K562 (cell line): ENCODE data around the gene ZNHIT1. TPM values are rescaled to one million over a fixed set of nuclear protein-coding genes. Genes with fewer than 3 reads are reported as not detected.

Experiments used
- ATAC-seq: fragments of 200-7000 bp; cut with Tn5 transposase; 3 replicates; pipeline ENCODE4 v1.9.1; 2020; ENCODE audit warnings: moderate library complexity
- BruUV-seq: library from RNA; stranded (reverse); fragments of 400-500 nt; replicated peaks from 2 replicates; lab custom pipeline; 2021; lab: Mats Ljungman, UMichigan
- CTCF ChIA-PET: fragments of 300-600 bp; formaldehyde crosslinking; extraction: SDS; loops from one replicate; lab custom pipeline; 2021; ENCODE audit warnings: low intra/inter-chr PET ratio; lab: Yijun Ruan, JAX
- POLR2A ChIA-PET: fragments of 300-600, 350-650 bp; sonication (Branson Sonifier 250); formaldehyde crosslinking; extraction: SDS; loops from one replicate; lab custom pipeline; 2021; ENCODE audit warnings: antibody characterized with exemption, inconsistent platforms; lab: Yijun Ruan, JAX
- DNase-seq, 4 experiments: peaks; one replicate each; pipeline versions ENCODE4 v3.0.0 to v3.0.0-alpha.2; 2011 to 2018; ENCODE audit warnings: low spot score in 3 of 4, mixed read lengths in 3 of 4; ENCODE audit errors: extremely low read depth in 1 of 4
- FAIRE-seq: peaks from 2 replicates; lab custom pipeline; 2011; peaks lifted over from hg19 to GRCh38; lab: Jason Lieb, UNC
- H2AFZ ChIP-seq: 2 replicates; pipeline ENCODE4 v1.6.0; 2011; ENCODE audit warnings: low read depth, low read length, control low read depth, inconsistent platforms
- H3K27ac ChIP-seq: fragments of 200-600 bp; 3 replicates; pipeline ENCODE4 v1.8.0; 2011; ENCODE audit warnings: low read depth, mild to moderate bottlenecking, control low read depth, inconsistent platforms, low read length, moderate library complexity, mixed read lengths; ENCODE audit errors: extremely low read depth
- H3K27me3 ChIP-seq, 2 experiments: fragments of 300-600 bp in 1 of 2; 2 replicates in 1 of 2; 3 replicates in 1 of 2; pipeline versions ENCODE4 v1.6.0 to v1.8.0; 2011; ENCODE audit warnings: inconsistent platforms in 2 of 2, low read length in 2 of 2, mild to moderate bottlenecking in 1 of 2, mixed read lengths in 1 of 2, moderate library complexity in 1 of 2; ENCODE audit not compliant: control insufficient read depth in 2 of 2, insufficient read depth in 2 of 2
- H3K36me3 ChIP-seq: fragments of 300-600 bp; 3 replicates; pipeline ENCODE4 v1.8.0; 2011; ENCODE audit warnings: mild to moderate bottlenecking, low read length, inconsistent platforms; ENCODE audit not compliant: control insufficient read depth, insufficient read depth
- H3K4me1 ChIP-seq, 2 experiments: fragments of 200-600 bp in 1 of 2; replicated peaks in 1 of 2; 2 replicates in 1 of 2; 3 replicates in 1 of 2; pipeline versions ENCODE4 v1.5.1 to v1.8.0; 2011; ENCODE audit warnings: inconsistent platforms in 2 of 2, low read length in 2 of 2, mild to moderate bottlenecking in 1 of 2, mixed read lengths in 1 of 2, moderate library complexity in 1 of 2; ENCODE audit not compliant: control insufficient read depth in 2 of 2, insufficient read depth in 2 of 2
- H3K4me2 ChIP-seq: 2 replicates; pipeline ENCODE4 v1.6.1; 2011; ENCODE audit warnings: low read length, control low read depth, inconsistent platforms, mixed read lengths; ENCODE audit not compliant: insufficient read depth
- H3K4me3 ChIP-seq: fragments of 200-600 bp; sonication (generic), shearing (Covaris generic); 2 replicates; pipeline ENCODE4 v1.5.1; 2016; ENCODE audit warnings: control low read depth, inconsistent platforms
- H3K79me2 ChIP-seq: fragments of 200-600 bp; 3 replicates; pipeline ENCODE4 v1.8.0; 2011; ENCODE audit warnings: low read length, inconsistent platforms; ENCODE audit not compliant: control insufficient read depth, insufficient read depth
- H3K9ac ChIP-seq, 2 experiments: 2 replicates each; pipeline versions ENCODE4 v1.6.0 to v1.6.1; 2011; ENCODE audit warnings: low read depth in 2 of 2, low read length in 2 of 2, control low read depth in 1 of 2, inconsistent platforms in 1 of 2, mild to moderate bottlenecking in 1 of 2, mixed read lengths in 1 of 2; ENCODE audit not compliant: insufficient read depth in 1 of 2
- H3K9me1 ChIP-seq: one replicate; pipeline ENCODE4 v1.6.0; 2011; ENCODE audit warnings: inconsistent platforms, mild to moderate bottlenecking, low read length, moderate library complexity; ENCODE audit not compliant: control insufficient read depth, insufficient read depth
- H3K9me3 ChIP-seq: replicated peaks from 2 replicates; pipeline ENCODE4 v1.5.1; 2011; ENCODE audit warnings: low read depth, low read length, inconsistent platforms; ENCODE audit not compliant: control insufficient read depth, insufficient read depth
- H4K20me1 ChIP-seq: replicated peaks from 2 replicates; pipeline ENCODE4 v1.6.1; 2011; ENCODE audit warnings: low read length, inconsistent platforms, mixed read lengths; ENCODE audit not compliant: control insufficient read depth, insufficient read depth
- ESRRA ChIP-seq: fragments of 450-650 bp; IDR thresholded peaks from 2 replicates; pipeline ENCODE4 v1.6.1; 2014; ENCODE audit warnings: low read depth, mild to moderate bottlenecking, moderate library complexity, borderline replicate concordance
- ETS1 ChIP-seq: conservative IDR thresholded peaks from 2 replicates; pipeline ENCODE4 v1.6.1; 2011; ENCODE audit warnings: low read depth, mild to moderate bottlenecking, low read length; ENCODE audit not compliant: control insufficient read depth
- GABPB1 ChIP-seq: sonication (generic); formaldehyde crosslinking; IDR thresholded peaks from 2 replicates; pipeline ENCODE4 v1.8.0; 2022; ENCODE audit warnings: mild to moderate bottlenecking, missing genetic modification reagents
- HMGXB4 ChIP-seq: sonication (generic); formaldehyde crosslinking; IDR thresholded peaks from 2 replicates; pipeline ENCODE4 v1.8.1; 2023; ENCODE audit warnings: mild to moderate bottlenecking, missing genetic modification reagents
- NFATC3 ChIP-seq: fragments of 450-650 bp; IDR thresholded peaks from 2 replicates; pipeline ENCODE4 v1.6.1; 2017; ENCODE audit warnings: mild to moderate bottlenecking
- POLR3G ChIP-seq: IDR thresholded peaks from 2 replicates; pipeline ENCODE4 v1.6.1; 2011; ENCODE audit not compliant: insufficient read length, insufficient replicate concordance; ENCODE audit errors: extremely low read depth
- RAD21 ChIP-seq, 2 experiments: fragments of 250-450 bp in 1 of 2; fragments of 450-650 bp in 1 of 2; sonication (Bioruptor Pico) in 1 of 2; formaldehyde crosslinking in 1 of 2; IDR thresholded peaks in 1 of 2; conservative IDR thresholded peaks in 1 of 2; 2 replicates each; pipeline versions ENCODE4 v1.4.0 to v1.8.0; 2020 to 2022; ENCODE audit warnings: mild to moderate bottlenecking in 2 of 2, moderate library complexity in 1 of 2
- SIX5 ChIP-seq, 2 experiments: IDR thresholded peaks; 2 replicates each; pipeline ENCODE4 v1.6.1; 2011; ENCODE audit warnings: low read length in 2 of 2, borderline replicate concordance in 1 of 2, low read depth in 1 of 2, mild to moderate bottlenecking in 1 of 2, moderate library complexity in 1 of 2; ENCODE audit not compliant: insufficient read depth in 1 of 2
- SMC3 ChIP-seq: conservative IDR thresholded peaks from 2 replicates; pipeline ENCODE4 v1.6.1; 2011; ENCODE audit warnings: low read depth, low read length, improper control_type of control experiment; ENCODE audit not compliant: insufficient read depth
- SNAPC5 ChIP-seq: fragments of 250-450 bp; sonication (Bioruptor Pico); IDR thresholded peaks from 2 replicates; pipeline ENCODE4 v1.8.0; 2021; ENCODE audit warnings: moderate library complexity, mild to moderate bottlenecking, inconsistent platforms
- TCF7L2 ChIP-seq: fragments of 150-350 bp; IDR thresholded peaks from 2 replicates; pipeline ENCODE4 v1.6.1; 2016; ENCODE audit warnings: low read depth, mild to moderate bottlenecking, low read length, moderate library complexity
- ZBTB33 ChIP-seq: sonication (generic); formaldehyde crosslinking; IDR thresholded peaks from 2 replicates; pipeline ENCODE4 v1.8.1; 2023; ENCODE audit warnings: mild to moderate bottlenecking, missing genetic modification reagents
- ZBTB7A ChIP-seq: IDR thresholded peaks from 2 replicates; pipeline ENCODE4 v1.6.1; 2011; ENCODE audit warnings: low read depth, mild to moderate bottlenecking, low read length, moderate library complexity, borderline replicate concordance; ENCODE audit not compliant: control insufficient read depth
- ZEB2 ChIP-seq: fragments of 450-650 bp; IDR thresholded peaks from 2 replicates; pipeline ENCODE4 v1.6.1; 2016
- ZNF140 ChIP-seq: fragments of 250-450 bp; sonication (Bioruptor Pico); IDR thresholded peaks from 2 replicates; pipeline ENCODE4 v1.8.0; 2021; ENCODE audit warnings: moderate library complexity, mild to moderate bottlenecking, inconsistent platforms
- ZNF212 ChIP-seq: fragments of 450-650 bp; formaldehyde crosslinking; IDR thresholded peaks from 2 replicates; pipeline ENCODE4 v1.4.0; 2020; ENCODE audit warnings: mild to moderate bottlenecking
- WGBS: fragments of 100-300 bp; shearing (Covaris generic); methylation state at CpG from one replicate; pipeline ENCODE4 v1.1.6; 2016; ENCODE audit warnings: low coverage, mixed read lengths; ENCODE audit not compliant: insufficient coverage; ENCODE audit errors: missing lambda C conversion rate; 5-methylcytosine and 5-hydroxymethylcytosine counted together
- in situ Hi-C: fragments of 300-500 bp; cut with MboI; formaldehyde crosslinking; loops from 4 replicates; pipeline ENCODE4 v1.15.0; 2018; ENCODE audit warnings: inconsistent platforms, mixed read lengths
- intact Hi-C: fragments of 100-400 bp; cut with micrococcal nuclease; formaldehyde crosslinking; loops from 2 replicates; pipeline ENCODE4 v1.14.2; 2022
- polyA plus RNA-seq, 8 experiments: library from polyadenylated mRNA; depleted of rRNA in 4 of 8; stranded (reverse) in 5 of 8; unstranded in 3 of 8; fragments of >200 nt; fragmentation: Nextera tagmentation in 2 of 8; fragmentation: Illumina TruSeq in 1 of 8; extraction: Ambion mirVana in 2 of 8; extraction: Trizol in 1 of 8; gene quantifications; 2 replicates each; pipeline versions ENCODE4 v1.2.1 to v1.2.3, GENCODE V29; 2011 to 2014; ENCODE audit warnings: inconsistent platforms in 1 of 8, missing spikeins in 1 of 8
- total RNA-seq, 7 experiments: library from RNA; depleted of rRNA in 6 of 7; stranded (reverse); fragments of >200 nt in 6 of 7; fragmentation: Illumina TruSeq in 2 of 7; extraction: Trizol in 2 of 7; gene quantifications; 2 replicates each; pipeline versions ENCODE4 v1.2.1 to v1.2.3, GENCODE V29; 2011 to 2021; ENCODE audit warnings: low replicate concordance in 1 of 7

ZNHIT1 gene
- total and polyA plus RNA-seq, 9 of the 15 experiments (the other 6 are each of a cell fraction or from before 2014, with no cell fraction given): 6.4 to 162 (median 70.1) TPM

- ChIA-PET CTCF (no interaction called here), POLR2A (interaction anchor here (0.7 to 2.2 kb wide), 3 partner anchors 9 to 863 kb away, joined by 3 to 22 read pairs (median 3); partner anchors contain the start of gene ZNHIT1)
- DNase-seq (peak in 3 of 4 experiments; percentile 48 to 67 (median 55)), ATAC-seq (peak; percentile 61), FAIRE-seq (peak; percentile 75)
- Histone ChIP-seq H3K79me2 (no peaks in the 10 kb centered on the region), H3K4me2 (no peak overlapping the region), H4K20me1 (no peaks in the 10 kb centered on the region; the same call in 1 of the 2 replicates), H3K36me3 (peaks cover 32% of the 10 kb centered on the region), H3K27ac (no peak overlapping the region), H3K4me1 (peaks cover 20 to 77% of the 10 kb centered on the region in 2 experiments; a peak in 4 of 5 replicates), H3K4me3 (no peak overlapping the region), H2AFZ (no peak overlapping the region), H3K27me3 (no peaks in the 10 kb centered on the region), H3K9ac (peak overlapping the region in 1 of 2 experiments; percentile 19; a peak in 1 of 4 replicates), H3K9me3 (no peaks in the 10 kb centered on the region), H3K9me1 (no peaks in the 10 kb centered on the region)
- in situ Hi-C loops (no loop called here), intact Hi-C loops (loop anchor here (2.0 kb wide), 1 partner anchor 48 kb away; no protein-coding TSS in a partner anchor)
- WGBS: 45% methylated on average over 11 of the region's 11 CpGs
- no TSS peak for BruUV-seq
- TF ChIP-seq TCF7L2 (no peak), SNAPC5 (CRISPR knock-in tag) (no peak), RAD21 (CRISPR knock-in tag; conservative IDR thresholded peaks at IDR 0.05 in 1 of 2, IDR thresholded peaks at IDR 0.05 in 1 of 2) (peak; percentile 23 to 62; a peak in 3 of 4 replicates), SIX5 (IDR thresholded peaks at IDR 0.05; ENCODE audit: borderline replicate concordance in 1 of 2, insufficient read depth in 1 of 2, low read depth in 1 of 2, low read length in 2 of 2) (no peak), ZBTB7A (peak; percentile 42; the same call in 1 of the 2 replicates), NFATC3 (no peak), ZBTB33 (CRISPR knock-in tag) (peak; percentile 71), GABPB1 (0 out of 2 replicates have a peak, but pooled peaks have one; percentile 33), HMGXB4 (CRISPR knock-in tag) (no peak), ZNF212 (no peak), ZEB2 (no peak), POLR3G (no peak), SMC3 (peak; percentile 50; the same call in 1 of the 2 replicates), ETS1 (no peak), ZNF140 (CRISPR knock-in tag) (no peak), ESRRA (peak; percentile 70; the same call in 1 of the 2 replicates)
These were observed 17.1 kb downstream of the ZNHIT1 start for GRCh38 chr7:101235050-101235449.
